Endothelial cell of hepatic sinusoid (primary cell): Measurements from ENCODE around the gene RNF17.
"Not testable (repeated sequence)": the region's sequence is repeated elsewhere in the genome, so short reads cannot be mapped to it uniquely, and the experiment has no call there.

Experiments
- in situ Hi-C: cut with HindIII; loops from 2 replicates; pipeline ENCODE4 v1.10.0; 2017; ENCODE audit warnings: low sequenced_read_pairs

RNF17 gene

DNA sequence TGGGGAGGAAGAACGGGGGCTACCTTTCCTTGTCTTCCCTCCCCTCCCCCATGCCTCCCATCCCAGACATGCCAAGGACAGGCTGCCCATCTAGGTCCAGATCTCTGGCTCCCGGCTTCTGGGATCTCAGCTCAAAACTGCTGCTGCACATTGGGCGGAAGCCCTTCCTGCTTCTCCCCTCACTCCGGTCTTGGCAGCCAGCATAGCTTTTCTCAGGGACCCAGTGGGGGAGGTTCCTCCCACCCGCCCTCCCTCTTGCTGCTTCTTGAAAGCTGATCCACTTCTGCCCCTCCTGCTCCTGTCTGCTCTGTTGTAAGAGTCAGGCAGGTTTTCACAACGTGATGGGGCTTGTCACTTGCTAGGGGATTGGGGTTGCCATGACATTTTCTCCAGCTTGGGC is 21.7 kb upstream of the RNF17 start:
- in situ Hi-C loops, result no loop called here

DNA sequence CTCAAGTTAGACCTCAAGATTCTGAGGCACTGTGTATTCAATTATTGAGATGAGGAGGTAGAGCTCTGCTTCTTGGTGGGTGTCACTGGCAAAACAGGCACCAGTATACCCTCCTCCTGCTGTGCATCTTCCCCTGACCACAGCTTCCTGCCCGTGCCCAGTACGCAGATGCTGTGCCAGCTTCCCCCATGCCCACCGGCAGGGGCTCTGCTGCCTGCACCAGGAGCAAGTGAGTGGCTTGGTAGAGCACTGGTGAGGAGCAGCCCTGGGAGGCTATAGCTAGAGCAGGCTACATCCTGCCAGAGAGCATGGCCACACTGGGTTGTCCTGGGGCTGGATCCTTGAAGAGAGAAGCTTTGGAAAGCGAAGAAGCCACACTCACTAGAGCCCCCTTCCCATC is 21.0 kb upstream of the RNF17 start:
- in situ Hi-C loops, result no loop called here

DNA sequence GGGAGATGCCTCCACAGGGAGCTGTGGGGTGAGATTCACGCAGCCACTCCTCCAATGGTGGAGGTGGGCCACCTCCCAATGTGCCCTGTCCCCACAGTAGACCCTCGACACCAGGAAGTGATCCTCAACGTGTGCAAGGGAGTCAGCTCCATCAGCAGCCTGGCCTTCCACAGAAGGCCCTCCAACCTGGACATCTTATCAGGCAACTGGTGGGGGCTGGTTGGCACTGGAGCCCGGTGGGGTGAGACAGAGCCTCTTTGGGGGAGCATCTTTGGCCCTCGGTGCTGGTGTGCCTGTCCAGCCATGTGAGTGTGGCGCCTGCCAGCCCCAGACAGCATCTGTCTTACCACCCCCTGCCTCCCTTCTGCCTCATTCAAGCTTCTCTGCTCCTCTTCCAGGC is 19.7 kb upstream of the RNF17 start:
- in situ Hi-C loops, result no loop called here

DNA sequence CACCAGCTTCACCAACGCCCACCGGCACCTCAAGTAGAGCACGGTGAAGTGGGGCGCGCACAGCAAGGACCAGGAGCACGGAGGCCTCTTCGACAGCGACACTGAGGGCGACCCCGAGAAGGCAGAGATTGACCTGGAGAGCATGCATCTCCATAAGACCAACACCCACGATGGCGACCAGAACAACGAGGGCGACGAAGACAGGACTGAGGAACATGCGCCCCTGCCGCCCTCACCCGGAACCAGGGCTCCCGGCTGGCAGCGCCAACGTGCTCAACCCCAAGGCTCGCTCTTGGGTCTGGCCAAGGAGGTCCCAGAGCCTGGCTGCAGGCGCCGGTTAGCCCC is 18.5 kb upstream of the RNF17 start:
- in situ Hi-C loops, result no loop called here

DNA sequence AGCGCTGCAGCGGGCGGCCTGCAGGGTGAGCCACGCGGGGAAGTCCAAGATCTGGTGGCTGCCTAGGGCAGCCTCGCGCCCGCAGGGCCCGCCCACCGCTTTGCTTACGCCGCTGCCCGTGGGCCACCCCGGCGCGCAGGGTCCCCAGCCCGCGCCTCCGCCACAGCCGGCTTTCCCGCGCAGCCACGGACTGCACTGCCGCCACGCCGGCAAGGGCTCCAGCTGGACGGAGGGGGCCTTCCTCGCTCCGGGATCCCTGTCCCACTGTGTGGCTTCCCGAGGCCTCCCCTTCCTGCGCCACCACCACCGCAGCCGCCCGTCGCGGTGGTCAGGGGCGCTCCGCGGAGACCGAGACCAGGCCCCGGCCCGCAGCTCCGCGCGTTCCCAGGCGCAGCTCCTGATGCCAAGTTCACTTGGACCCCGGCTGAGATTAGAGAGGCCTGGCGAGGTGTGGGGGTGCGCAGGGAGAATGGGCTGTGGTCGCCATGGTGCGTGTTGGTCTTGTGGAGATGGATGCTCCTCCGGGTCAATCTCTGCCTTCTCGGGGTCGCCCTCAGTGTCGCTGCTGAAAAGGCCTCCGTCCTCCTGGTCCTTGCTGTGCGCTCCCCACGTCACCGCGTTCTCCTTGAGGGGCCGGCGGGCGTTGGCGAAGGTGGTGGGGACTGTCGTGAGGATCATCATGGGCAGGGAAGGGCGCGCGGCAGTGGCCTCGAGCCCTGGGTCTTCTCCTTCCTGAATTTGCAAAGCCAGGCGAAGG is 17.9 kb upstream of the RNF17 start:
- in situ Hi-C loops, result no loop called here

DNA sequence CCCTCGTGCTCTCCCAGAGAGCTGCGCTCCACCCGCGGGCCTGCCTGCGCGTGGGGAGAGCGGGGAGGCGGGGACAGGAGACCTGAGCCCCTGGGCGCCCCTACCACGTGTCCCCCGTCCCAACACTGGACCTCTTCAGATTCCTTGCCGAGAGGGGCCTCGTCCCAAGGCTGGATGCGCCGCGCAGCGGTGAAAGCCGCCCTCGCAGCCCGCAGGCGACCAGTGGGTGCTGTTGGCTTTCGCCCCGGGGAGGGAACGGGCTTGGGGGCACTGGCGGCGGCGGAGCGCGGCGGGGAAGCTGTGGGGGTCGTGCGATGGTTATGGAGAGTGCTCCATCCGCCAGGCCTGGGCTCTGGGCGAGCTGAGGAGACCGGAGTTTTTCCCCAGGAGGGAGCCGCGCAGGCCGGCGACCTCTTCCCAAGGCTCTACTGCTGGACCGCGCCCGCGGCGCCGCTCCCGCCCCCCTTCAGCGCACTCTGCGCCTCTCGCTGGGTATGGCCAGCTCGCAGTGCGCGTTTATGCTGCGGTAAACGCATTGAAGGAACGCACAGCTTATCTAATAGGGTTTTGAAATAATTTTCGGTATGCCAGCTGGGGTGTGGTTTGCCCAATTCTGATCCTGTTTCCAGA is 17.2 kb upstream of the RNF17 start:
- in situ Hi-C loops, result no loop called here

DNA sequence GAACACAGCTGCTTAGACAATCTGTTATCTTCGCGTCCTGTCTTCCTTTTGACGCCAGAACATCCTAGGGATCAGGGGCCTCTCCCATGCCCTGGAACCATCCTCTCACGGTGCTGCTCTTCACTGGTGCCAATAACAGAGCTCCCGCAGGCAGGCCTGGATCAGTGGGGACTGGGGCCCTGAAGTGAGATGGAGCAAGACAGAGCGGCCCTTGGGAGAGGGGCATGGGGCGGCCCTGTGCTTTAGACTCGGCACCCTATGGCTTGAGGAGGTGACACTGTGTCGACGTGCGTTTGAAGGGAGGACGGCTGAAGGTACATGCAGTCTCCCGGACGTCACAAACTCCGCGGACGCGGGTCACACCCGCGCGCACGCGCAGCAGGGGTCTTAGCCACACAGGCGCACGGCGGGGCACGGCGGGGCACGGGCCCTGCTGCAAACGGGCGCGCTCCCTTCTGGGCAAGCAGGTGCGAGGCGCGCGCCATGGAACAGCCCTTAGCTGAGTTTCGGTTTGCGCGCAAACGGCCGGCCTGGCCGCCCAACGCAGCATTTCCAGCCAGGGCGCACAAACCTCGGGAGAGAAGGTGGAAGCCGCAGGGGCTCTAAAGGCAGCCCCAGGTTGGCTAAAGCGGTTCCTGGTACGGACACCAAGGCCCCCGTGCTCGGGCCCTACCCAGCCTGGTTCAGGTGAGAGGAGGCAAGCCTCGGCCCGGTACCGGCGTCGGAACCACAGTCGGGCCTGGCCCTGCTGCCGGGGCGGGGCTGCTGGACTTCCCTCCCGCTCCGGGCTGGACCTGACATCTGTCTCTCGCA is 16.5 kb upstream of the RNF17 start:
- in situ Hi-C loops, result no loop called here

DNA sequence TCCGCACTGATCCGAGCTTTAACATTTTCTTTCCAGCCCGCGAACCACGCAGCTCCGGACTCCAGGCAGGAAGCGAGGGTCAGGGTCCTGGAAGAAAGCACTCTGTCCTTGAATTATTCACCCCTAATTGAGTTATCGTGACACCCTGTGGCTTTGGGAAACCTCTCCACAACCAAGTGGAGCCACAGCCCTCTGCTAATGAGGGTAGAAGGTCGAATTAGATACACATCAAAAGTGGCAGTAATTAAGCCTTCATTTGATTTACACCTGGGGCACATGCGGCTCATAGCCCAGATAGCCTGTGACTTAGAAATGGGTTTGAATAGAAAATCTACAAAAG is 15.9 kb upstream of the RNF17 start:
- in situ Hi-C loops, result no loop called here

DNA sequence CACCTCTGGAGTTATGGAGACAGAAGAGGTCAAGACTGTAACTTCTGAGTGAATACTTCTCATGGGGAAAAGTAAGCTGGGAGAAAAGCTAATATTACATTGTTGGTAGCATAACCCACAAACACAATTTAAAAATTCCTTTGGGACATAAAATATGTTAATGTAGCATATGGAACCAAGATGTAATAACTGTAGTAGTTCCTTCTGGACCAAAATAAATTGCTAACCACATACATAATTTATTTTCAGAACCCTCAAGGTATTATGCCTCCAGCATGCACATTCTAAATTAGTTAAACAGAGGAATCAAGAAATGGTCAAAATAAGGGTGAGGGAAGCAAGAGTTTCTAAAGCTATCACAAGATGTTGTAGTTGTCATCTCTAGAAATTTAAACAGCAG is 4.8 kb upstream of the RNF17 start:
- in situ Hi-C loops, result no loop called here

DNA sequence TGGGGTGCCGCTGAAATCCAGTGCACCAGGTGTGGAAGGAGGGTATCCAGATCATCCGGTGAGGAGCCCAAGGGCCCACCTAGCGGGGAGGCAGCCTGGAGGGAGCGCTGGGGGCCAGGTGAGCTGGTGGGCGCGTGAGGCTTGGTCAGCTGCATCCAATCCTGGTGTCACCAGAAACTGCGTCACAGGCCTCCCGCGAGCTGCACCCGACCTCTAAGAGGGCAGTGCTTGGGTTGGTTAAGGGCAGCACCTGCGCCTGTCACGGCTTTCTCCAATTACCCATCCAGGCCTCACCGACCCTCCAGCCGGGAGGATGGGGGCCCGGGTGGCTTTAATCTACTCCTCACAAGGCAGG is 284 bp downstream of the RNF17 start:
- in situ Hi-C loops, result no loop called here

DNA sequence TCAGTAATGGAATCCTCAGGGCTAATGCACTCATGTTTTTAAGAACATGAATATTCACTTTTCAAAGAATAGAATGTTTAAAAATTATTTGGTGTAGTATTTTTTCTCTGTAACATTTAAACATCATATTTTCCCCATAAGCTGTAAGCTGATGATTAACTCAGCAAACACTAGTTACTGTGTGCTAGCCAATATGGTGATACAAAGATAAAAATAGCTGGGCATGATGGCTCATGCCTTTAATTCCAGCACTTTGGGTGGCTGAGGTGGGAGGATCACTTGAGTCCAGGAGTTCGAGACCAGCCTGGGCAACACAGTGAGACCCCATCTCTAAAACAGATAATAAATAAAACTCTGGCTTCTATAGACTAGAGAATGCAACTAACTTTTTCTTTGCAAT is 13.2 kb downstream of the RNF17 start:
- in situ Hi-C loops, result no loop called here

DNA sequence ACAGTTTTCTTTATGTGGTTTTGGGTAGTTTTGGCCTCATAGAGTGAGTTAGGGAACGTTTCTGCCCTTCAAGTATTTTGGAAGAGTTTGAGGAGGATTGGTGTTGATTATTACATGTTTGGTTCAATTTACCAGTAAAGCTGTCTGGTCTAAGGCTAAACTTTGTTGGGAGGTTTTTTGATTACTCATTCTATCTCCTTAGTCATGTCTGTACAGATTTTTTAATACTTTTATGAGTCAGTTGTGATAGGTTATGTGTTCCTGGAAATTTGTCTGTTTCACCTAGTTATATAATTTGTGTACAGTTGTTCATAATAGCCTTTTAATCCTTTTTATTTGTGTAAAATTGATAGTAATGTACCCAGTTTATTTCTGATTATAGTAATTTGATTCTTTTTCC is 20.4 kb downstream of the RNF17 start:
- in situ Hi-C loops, result no loop called here

DNA sequence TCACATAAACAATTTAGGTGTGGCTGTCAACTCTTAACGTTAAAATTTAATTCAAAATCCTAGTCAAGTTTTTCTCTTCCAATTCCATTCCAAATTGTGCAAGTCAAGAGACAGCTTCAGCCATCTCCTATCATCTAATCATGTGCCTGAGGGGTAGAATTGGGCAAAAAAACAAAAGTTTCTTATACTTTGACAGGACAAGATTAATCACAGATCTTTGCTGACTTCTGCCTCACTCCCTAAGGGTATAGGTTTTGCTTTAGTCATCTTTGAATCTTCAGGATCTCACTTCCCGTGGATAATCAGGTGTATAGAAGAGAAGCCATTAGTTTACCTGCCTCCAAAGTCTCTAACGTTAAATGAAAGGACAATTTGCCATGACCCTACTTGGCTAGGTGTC is 24.6 kb downstream of the RNF17 start:
- in situ Hi-C loops, result no loop called here

DNA sequence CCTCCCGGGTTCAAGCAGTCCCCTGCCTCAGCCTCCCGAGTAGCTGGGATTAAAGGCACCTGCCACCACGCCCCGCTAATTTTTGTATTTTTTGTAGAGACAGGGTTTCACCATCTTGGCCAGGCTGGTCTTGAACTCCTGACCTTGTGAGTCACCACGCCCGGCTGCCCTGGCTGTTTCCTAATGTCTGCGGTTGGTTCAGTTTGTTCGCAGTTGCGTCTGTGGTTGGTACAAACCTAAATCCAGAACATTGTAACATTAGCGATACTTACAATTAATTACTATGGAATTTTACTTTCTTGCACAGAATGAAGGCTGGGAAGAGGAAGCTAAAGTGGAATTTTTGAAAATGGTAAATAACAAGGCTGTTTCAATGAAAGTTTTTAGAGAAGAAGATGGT is 38.1 kb downstream of the RNF17 start:
- in situ Hi-C loops, result no loop called here

DNA sequence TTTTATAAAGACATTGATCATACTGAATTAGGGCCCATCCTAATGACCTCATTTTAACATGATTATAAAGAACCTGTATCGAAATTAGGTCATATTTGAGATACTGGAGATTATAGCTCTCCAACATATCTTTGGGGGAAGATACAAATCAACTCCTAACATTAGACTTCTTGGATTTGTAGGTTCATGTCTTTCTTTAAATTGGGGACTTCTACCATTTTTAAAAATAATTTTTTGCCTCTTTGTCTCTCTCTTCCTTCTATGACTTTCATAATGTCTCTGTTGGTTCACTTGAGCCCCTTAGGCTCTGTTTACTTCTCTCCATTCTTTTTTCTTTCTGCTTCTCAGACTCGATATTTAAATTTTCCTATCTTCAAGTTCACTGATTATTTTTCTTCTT is 57.2 kb downstream of the RNF17 start:
- in situ Hi-C loops, result no loop called here

DNA sequence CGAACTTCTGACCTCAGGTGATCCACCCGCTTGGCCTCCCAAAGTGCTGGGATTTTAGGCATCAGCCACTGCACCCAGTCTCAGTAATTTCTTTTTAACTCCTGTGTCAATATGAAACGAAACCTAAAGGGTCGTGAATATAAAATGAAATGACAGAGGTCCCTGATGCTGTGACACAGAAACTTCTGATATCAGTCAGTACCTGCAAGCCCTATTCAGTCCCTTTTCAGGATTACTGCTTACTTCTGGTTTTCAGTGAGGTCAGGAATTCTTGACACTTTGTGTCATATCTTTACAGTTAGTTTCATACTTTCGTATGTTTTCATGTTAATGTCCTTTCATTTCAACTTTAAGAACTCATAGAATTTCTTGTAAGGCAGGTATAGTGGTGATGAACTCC is 58.7 kb downstream of the RNF17 start:
- in situ Hi-C loops, result no loop called here

DNA sequence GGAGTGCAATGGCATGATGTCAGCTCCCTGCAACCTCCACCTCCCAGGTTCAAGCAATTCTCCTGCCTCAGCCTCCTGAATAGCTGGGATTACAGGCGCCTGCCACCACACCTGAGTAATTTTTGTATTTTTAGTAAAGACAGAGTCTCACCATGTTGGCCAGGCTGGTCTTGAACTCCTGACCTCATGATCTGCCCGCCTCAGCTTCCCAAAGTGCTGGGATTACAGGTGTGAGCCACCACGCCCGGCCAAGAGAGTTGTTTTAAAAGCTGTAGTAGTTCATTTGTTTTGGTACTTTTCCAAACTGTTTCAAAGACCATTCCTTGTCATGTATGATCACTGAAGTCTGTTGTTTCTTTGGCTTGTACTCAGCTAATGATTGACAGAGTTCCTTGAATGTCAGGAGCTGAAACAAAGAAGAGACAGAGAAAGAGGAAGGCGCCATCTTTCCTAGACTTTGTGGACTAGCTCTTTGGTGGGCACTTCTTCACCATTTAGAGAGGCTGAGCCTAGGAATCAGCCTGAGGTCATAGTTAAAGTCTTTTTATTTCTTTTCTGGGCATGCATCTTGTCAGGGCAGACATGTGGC is 59.2 kb downstream of the RNF17 start:
- in situ Hi-C loops, result not testable (repeated sequence)

DNA sequence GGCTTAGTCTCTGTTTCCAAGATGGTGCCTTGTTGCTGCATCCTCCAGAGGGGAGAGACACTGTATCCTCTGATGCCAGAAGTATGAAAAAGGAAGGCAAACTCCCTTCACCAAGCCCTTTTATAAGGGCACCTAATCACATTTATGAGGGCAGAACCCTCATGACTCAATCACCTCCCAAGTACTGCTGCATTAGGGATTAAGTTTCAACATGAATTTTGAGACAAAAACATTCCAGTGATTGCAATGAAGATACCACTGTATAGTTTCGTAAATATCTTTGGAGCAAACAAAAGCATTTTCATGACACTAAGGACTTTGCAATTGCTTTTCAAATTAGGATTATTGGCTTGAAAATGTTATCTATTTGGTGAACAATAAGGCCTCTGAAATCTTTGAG is 63.8 kb downstream of the RNF17 start:
- in situ Hi-C loops, result no loop called here

DNA sequence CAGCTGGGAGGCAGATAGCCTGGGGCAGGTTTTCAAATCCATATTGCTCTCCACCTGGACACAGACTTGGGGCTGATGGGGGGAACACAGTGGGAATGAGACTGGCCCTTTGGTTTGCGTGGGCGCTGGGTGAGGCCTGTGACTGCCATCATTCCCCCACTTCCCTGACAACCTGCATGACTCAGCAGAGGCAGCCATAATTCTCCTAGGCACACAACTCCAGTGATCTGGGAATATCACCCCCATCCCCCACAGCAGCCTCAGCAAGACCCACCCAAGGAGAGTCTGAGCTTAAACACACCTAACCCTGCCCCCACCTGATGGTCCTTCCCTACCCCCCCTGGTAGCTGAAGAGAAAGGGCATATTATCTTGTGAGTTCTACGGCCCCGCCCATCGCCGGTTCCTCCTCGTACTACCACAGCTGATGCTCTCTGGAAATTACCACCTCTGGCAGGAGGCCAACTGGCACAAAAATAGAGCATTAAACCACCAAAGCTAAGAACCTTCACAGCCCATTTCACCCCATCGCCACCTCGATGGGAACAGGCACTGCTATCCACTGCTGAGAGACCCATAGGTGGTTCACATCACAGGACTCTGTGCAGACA is 71.0 kb downstream of the RNF17 start:
- in situ Hi-C loops, result no loop called here

DNA sequence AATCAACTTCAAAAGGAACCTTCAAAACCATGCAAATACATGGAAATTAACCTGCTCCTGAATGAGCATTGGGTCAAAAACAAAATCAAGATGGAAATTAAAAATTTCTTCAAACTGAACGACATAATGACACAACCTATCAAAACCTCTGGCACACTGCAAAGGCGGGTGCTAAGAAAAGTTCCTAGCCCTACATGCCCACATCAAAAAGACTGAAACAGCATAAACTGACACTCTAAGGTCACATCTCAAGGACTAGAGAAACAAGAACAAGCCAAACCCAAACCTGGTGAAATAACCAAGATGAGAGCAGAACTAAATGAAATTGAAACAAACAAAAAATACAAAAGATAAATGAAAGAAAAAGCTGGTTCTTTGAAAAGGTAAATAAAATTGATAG is 73.6 kb downstream of the RNF17 start:
- in situ Hi-C loops, result not testable (repeated sequence)

DNA sequence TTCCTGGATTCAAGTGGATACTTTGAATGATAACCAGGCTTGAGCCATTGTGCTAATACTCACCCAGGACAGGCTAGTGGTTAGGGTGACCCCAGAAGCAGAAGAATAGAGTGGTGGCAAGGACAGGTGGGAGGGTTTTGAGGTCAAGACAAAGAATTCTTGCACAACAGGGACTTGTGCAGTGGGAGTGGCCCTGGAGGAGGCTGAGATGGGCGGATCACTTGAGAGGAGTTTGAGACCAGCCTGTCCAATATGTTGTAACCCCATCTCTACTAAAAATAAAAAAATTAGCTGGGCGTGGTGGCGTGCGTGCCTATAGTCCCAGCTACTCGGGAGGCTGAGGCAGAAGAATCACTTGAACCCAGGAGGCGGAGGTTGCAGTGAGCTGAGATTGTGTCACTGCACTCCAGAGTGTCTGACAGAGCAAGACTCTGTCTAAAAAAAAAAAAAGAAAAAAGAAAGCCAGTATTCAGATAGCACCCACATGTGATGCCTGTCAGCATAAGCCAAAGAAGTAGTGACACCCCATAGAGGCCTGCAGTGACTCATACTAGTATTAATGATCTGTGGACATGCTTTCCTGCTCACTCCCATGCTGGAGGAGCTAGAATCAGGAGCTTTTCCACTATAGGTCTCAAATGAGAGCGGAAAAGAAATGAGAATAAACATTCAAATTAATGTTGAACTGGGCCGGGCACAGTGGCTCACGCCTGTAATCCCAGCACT is 78.7 kb downstream of the RNF17 start:
- in situ Hi-C loops, result no loop called here
